ENCODE data around the gene GLUL.

- no peak for TF ChIP-seq CTCF (IDR thresholded peaks at IDR 0.05; ENCODE audit: low read length)
- no peak for TF ChIP-seq EZH2 (IDR thresholded peaks at IDR 0.05; ENCODE audit: borderline replicate concordance, low read length)
Observed at GRCh38 chr1:182357171-182357570, 34.4 kb downstream of the GLUL start.

All from OCI-LY1 (cell line).